ENCODE data around the gene PALD1. TPM values are rescaled to one million over a fixed set of nuclear protein-coding genes. Genes with fewer than 3 reads are reported as not detected.
A peak's percentile ranks its signal among the peaks of the same experiment; 100 is the strongest.

PALD1 gene
- total RNA-seq, 1 donor from 2014 or later, result 7.8 TPM

GRCh38 chr10:70455213-70455630, 23.3 kb upstream of the PALD1 start:
- intact Hi-C loops (cut with DNase I), result no loop called here
- DNase-seq (ENCODE audit: low spot score) (no peak), ATAC-seq (no peak)

DNA sequence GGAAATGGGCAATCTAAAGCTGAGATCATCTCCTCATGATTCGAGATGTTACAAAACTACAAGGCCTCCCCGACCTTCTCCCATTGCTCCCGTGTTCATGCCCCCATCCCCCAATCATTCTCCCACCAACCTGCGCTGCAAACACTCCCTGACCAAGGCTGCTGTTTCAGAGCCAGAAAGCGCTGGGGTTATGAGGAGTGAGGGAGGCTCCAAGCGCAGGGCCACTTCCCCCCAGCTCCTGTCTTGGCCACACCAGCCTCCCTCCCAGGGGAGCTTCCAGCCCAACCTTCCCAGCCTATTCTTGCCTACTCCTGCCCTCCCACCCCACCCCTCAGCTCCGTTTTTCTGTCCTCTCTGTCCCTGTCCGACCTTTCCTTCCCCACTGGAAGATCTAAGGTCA, 22.4 kb upstream of the PALD1 start:
- ATAC-seq, result no peak
- DNase-seq (ENCODE audit: low spot score), result no peak
- intact Hi-C loops (cut with DNase I), result no loop called here

- intact Hi-C loops (cut with DNase I), result no loop called here
- DNase-seq (ENCODE audit: low spot score), result no peak
These were observed 20.7 kb upstream of the PALD1 start for GRCh38 chr10:70457759-70458305.

DNA sequence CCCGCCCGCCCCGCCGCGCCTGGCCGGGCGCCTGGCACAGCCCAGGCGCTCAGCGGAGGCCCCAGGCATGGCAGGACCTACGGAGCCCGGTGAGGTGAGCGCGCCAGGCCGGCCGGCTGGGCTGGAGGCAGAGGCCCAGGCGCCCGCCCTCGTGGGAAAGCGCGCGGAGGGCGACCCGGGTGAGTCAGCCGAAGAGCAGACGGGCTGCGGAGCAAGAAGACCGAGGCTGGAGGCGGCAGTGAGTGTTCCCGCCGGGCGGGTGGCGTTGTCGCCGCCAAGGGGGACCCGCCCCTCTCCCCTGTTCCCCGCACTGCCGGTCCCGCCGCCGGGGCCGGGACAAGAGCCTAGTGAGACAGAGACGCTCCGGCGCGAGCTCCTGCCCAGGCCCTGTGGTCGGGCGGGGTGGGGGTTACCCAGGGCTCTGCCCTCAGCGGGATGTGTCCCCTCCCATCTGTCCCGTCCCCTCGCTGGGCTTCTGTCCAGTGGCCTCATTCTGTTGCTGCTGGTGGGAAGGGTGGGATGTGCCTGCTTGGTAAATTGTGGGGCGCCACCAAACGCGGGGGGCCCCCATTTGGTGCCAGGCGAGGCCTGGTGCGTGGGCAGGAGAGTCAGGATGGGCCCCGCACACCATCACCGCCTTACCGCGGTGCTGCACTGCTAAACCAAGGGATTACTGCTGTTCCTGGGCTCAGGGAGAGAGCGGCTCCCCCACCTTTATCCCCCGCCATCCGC, 20.1 kb upstream of the PALD1 start:
- intact Hi-C loops (cut with DNase I), result no loop called here
- peak; percentile 59 for ATAC-seq
- peak; percentile 79 for DNase-seq (ENCODE audit: low spot score)

More at GRCh38 chr10:70457759-70458305, 20.7 kb upstream of the PALD1 start:
- no peak for ATAC-seq

GRCh38 chr10:70459061-70459773, 19.4 kb upstream of the PALD1 start:
- no peak for DNase-seq (ENCODE audit: low spot score)
- peak; percentile 3 for ATAC-seq
- intact Hi-C loops (cut with DNase I), result no loop called here

DNA sequence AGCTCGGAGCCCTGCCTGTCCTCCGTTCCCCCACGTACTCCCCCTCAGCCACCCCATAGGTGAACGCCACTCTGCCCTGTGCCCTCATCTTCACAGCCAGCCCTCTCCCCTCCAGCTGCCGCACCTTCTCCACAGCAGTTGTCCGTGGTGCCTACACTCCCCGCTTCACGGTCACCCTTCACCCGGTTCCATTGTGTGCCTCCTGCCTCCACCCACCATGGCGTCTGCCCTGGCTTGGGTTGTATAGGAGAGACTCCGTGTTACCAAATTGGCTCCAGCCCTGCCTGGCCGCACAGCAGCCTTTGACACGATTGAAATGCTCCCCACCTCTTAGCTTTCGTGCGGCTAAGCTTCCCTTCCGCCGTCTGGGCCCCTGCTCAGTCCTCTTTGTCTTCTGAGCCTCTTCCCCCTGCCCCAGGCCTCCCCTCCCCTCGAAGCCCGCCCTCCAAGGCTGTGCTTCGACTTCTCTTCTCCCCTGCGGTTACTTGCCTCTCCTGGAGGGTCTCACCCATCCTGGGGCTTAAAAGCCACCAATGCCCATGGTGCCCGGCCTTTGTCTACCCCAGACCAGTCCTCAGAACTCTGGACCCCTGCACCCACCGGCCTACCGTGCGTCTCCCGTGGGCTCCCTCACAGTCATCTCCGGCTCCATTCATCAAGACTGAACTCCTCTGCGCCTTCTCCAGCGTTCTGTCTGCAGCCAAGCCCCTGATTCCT, 18.6 kb upstream of the PALD1 start:
- intact Hi-C loops (cut with DNase I), result loop anchor here (5.0 to 10.0 kb wide), 2 partner anchors 82 to 295 kb away; no protein-coding TSS in a partner anchor
- peak; percentile 3 for ATAC-seq
- no peak for DNase-seq (ENCODE audit: low spot score)

DNA sequence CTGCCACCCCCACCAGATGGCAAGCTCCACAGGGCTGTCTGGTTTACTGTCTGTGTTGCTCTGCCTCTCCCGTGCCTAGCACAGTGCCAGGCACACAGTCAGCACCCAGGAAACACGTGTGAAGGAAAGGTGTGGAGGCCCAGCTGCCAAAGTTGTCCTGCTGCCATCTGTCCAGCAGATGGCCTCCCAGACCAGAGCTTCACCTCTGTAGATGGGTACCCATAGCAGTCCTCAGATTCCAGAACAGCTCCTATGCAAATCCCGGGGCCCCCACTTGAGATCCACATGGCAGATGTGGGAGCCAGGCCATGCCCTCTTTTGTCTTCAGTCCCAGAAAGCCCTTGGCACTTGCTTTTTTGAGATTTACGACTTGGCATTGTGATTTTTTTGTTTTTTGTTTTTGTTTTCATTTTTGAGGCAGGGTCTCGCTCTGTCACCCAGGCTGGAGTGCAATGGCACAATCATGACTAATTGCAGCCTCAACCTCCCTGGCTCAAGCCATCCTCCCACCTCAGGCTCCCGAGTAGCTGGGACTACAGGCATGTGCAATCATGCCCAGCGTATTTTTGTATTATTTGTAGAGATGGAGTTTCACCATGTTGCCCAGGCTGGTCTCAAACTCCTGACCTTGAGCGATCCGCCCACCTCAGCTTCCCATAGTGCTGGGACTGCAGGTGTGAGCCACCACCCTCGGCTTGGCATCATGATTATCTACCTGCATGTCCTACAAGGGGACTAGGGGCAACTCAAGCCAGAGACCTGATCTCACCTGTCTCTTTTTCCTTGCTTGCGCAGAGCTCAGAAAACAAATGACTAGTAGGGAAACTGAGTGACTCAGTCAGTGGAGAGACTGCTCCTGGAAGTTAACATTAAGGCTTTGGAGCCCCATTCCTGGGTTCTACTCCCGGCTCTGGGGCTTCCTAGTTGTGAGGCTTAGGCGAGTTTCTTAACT, 16.9 kb upstream of the PALD1 start:
- ATAC-seq (peak; percentile 76), DNase-seq (ENCODE audit: low spot score) (peak; percentile 72)
- intact Hi-C loops (cut with DNase I), result loop anchor here (5.0 to 10.0 kb wide), 2 partner anchors 81 to 293 kb away; no protein-coding TSS in a partner anchor

GRCh38 chr10:70462349-70462984, 16.1 kb upstream of the PALD1 start:
- no peak for DNase-seq (ENCODE audit: low spot score)
- intact Hi-C loops (cut with DNase I), result loop anchor here (5.0 to 10.0 kb wide), 2 partner anchors 80 to 292 kb away; no protein-coding TSS in a partner anchor
- peak; percentile 37 for ATAC-seq

DNA sequence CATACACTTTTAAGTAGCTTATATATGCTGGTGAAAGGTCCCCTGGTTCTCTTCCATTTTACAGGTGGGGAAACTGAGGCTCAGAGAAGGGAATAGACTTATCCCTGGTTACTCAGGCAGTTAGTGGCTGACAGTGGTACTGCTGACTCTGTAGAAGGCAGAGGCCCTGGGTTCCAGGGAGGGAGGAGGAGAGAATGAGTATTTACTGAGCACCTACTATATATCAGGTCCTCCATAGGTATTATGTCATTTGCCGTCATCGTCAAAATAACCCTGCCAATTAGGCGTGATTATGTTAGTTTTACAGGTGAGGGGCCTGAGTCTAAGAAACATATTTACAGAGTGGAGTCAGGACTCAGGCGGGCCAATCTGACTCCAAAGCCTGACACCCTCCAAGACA, 13.3 kb upstream of the PALD1 start:
- intact Hi-C loops (cut with DNase I), result loop anchor here (10.0 kb wide), 1 partner anchor 290 kb away; no protein-coding TSS in a partner anchor
- ATAC-seq (no peak), DNase-seq (ENCODE audit: low spot score) (no peak)

- intact Hi-C loops (cut with DNase I), result loop anchor here (10.0 kb wide), 1 partner anchor 289 kb away; no protein-coding TSS in a partner anchor
- ATAC-seq (no peak), DNase-seq (ENCODE audit: low spot score) (no peak)
These were observed 12.7 kb upstream of the PALD1 start for GRCh38 chr10:70465832-70466231.

- intact Hi-C loops (cut with DNase I), result loop anchor here (10.0 kb wide), 1 partner anchor 288 kb away; no protein-coding TSS in a partner anchor
- DNase-seq (ENCODE audit: low spot score) (no peak), ATAC-seq (no peak)
These were observed 11.6 kb upstream of the PALD1 start for GRCh38 chr10:70466951-70467350.

DNA sequence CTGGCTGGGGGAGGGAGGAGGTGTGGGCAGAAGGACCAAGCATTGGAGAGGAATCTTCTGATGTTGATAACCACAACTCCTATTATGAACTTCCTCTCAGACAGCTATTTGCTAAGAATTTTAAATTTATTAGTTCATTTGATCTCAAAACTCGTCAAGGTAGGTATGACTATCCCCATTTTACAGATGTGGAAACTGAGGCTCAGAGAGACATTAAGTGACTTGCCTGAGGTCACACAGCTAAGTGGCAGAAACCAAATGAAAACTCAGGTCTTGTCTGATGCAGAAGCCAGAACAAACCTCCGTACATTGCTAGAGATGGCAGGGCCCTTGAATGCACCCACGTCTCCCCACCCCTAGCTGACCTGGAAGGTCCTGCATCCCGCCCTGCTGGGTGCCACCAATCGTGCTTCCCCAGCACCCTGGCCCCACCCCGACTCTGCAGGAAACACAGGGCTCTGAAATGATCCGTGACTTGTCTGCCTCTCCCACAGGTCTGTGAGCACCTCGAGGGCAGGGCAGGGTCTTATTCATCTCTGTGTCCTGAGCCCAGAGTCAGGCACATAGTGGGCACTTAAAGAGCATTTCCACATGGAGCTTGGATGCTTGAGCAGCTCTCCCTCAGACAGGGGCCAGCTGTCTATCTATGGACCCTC, 5.6 kb upstream of the PALD1 start:
- no peak for DNase-seq (ENCODE audit: low spot score)
- intact Hi-C loops (cut with DNase I), result no loop called here
- ATAC-seq, result no peak

GRCh38 chr10:70474780-70475179, 3.8 kb upstream of the PALD1 start:
- intact Hi-C loops (cut with DNase I), result no loop called here
- no peak for DNase-seq (ENCODE audit: low spot score)

GRCh38 chr10:70475661-70476060, 2.9 kb upstream of the PALD1 start:
- ATAC-seq (no peak), DNase-seq (ENCODE audit: low spot score) (no peak)
- intact Hi-C loops (cut with DNase I), result no loop called here

More at GRCh38 chr10:70474780-70475179, 3.8 kb upstream of the PALD1 start:
- ATAC-seq, result no peak

GRCh38 chr10:70476249-70477035, 2.1 kb upstream of the PALD1 start:
- no peak for ATAC-seq
- DNase-seq (ENCODE audit: low spot score), result no peak
- intact Hi-C loops (cut with DNase I), result no loop called here

DNA sequence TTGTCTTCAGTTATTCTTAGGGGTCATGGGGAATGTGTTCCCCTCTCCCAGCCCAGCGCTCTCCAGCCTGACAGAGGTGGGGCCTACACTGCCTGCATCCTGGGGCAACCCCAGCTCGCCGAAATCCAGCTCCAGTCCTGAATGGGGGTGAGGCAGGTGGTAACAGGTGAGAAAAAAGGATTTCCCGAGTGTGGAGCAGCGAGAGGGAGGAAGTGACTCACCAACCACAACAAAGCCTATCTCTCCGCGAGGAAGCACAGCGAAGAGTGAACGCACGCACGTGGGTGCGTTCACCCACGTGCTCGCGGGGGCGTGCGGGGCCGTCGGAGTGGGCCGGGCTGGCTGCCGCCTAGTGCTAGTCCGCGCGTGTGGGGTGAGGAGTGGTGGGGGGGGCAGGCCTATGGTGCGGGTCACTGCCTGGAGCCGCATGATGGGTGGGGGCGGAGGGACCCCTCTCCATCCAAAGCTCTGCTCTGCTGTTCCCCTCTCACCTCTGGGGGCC, 855 bp upstream of the PALD1 start:
- intact Hi-C loops (cut with DNase I), result no loop called here
- DNase-seq (ENCODE audit: low spot score) (peak; percentile 71), ATAC-seq (peak; percentile 23)
